Central memory CD4-positive, alpha-beta T cell (primary cell): ENCODE measurements around the gene TBC1D22A.

ENCODE experiments used
- DNase-seq: peaks from one replicate; pipeline ENCODE4 v3.0.0; 2022

TBC1D22A gene

GRCh38 chr22:47091246-47091651, 328.8 kb downstream of the TBC1D22A start:
- DNase-seq = no peak

DNA sequence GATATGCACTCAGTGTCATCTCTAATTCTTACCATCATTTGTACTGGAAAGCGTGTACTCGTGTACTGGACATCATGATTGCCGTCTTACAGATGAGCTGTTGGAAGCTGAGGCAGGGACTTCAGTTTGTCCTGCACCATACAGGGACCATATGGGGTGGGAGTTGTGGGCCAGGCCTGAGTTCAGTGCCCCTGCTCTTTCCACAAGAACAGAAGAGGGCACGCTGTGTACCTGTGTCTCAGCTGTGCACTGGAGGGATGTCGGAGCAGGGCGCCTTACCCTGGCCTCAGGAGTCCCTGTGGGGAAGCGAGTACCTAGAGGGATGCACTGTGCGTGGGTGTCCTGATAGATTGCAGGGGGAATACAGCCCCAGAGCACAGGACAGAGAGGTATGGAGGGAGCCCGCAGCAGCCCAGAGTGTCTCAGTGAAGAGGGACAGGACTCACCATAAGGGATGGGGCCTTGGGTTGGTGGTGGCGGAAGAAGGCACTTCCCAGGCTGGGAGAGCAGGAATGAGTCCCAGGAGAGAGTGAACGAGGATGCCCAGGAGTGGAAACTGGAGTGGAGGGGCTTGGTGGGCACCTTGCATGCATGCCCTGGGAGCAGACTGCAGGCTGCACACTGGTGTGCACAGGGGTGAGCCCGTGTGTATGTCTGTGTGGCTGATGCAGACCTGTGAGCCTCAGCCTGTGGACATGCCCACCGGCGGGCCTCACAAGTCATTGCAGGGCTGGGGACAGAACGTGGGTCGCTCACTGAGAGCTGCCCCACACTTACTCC, 329.7 kb downstream of the TBC1D22A start:
- DNase-seq = no peak

DNA sequence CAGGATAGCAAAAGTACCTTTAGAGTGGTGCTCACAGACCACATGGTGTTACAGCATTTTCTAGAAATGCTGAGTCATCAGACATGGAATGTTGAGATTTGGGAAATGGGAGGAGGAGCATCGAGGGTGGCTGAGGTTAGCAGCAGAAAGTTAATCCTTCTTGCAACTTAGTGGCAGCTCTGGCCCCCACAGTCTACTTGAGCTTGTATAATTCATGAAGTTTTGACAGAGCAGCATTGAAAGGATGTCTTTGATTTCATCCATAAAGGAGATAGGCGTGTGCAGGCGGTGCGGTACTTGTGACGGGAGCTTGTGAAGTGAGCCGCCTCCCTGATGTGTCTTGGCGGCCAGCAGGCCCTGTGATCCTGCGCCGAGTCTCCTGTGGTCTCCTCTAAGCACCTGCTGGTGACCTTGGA, 330.5 kb downstream of the TBC1D22A start:
- DNase-seq = no peak

GRCh38 chr22:47093720-47094119, 331.3 kb downstream of the TBC1D22A start:
- DNase-seq = no peak

DNA sequence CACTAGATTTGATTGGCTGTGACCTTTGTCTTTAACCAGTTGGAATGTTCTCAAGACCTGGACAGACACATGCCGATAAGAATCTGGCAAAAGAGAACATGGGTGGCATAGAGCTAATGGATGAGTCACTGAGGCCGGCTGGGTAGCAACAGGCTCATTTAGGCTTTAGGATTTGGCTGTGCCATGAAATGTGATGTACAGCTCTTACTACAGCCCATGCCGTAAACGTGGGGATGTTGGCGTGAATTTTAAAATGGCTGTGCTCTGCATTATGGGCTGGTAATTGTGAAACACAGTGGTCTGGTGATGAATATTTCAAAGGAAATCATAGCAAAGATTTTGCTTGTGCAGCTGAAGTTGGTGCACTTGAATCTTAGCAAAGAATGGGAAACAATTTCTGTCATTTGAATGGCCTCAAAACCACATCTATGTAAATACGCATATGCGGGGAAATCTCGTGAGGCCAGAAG, 332.4 kb downstream of the TBC1D22A start:
- no peak for DNase-seq

DNA sequence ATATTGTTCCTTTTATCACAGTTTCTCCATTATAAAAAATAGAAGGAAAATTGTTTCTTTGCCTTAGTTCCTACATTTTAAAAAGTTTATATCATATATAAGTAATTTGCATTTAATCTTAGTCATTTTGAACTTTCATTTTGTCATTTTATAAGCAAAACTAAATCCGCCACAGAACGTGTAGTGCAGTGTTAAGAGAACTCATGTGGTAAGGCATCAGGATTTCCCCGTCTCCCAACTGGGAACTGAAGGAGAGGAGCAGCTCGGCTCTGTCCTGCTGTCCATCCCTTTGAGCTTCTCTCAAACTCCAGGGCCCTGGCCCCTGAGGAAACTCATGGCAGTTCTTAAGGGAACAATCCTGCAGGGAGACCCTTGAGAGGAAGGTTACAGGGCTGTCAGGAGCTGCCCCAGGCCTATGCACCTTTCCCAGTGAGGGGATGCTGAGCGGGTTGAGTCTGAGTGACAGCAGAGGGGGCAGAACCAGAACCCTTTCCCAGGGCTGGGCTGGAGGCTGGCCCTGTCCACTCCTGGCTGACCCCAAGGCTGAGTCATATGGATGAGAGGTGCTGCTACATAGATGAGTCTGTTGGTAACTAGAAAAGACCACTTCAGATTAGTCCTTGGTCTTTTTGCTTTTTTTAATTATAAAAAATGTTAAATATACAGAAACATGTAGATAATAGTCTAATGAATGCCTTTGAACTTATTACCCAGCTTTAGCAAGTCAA, 333.1 kb downstream of the TBC1D22A start:
- no peak for DNase-seq

DNA sequence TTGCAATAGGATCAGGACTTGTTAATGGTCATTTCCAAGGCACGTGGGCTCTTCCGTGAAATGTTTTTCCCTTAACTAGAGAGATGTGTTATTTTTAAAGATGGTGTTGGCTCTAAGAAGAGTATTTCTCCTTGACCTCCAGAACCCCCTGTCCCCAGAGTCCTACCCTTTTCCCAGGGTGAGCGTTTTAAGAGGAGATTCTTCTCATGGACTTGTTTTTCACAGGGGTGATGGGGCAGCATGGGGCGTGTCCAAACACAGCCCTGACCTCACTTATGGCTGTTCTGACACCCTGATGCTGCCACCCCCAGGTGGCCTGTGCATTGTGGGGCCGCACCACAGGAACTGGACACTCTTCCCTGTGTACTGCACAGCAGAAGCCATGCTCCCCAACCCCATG, 335.7 kb downstream of the TBC1D22A start:
- no peak for DNase-seq

DNA sequence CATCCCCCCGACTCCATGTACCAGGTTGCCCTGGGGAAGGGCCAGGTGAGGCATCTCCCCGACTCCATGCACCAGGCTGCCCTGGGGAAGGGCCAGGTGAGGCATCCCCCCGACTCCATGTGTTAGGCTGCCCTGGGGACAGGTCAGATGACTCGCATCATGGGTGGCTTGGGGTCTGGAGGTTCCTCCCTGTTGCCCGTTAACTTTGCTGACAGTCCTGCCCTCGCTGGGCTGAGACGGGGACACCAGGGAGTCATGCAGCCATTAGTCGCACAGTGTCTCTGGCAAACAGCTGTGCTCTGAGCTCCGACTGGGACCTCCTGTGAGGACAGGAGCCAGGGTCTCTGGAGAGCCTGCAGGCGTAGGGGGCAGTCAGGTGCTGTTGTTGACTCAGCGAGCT, 336.1 kb downstream of the TBC1D22A start:
- no peak for DNase-seq

DNA sequence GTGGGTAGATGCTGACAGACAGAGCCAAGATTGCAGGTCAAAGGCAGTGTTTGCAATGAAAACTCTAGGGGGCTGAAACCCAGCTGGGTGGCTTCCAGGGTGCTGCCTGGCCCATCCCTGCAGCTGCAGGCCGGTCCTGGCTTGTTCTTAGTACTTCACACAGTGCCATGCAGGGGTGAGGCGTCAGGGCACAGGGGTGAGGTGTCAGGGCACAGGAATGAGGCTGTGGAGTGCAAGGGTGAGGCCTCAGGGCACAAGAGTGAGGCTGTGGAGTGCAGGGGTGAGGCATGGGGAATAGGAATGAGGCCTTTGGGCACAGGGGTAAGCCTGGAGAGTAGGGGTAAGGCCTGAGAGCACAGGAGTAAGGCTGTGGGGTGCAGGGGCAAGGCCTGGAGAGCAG, 337.6 kb downstream of the TBC1D22A start:
- no peak for DNase-seq

- no peak for DNase-seq
Measured at GRCh38 chr22:47100646-47101200, 338.3 kb downstream of the TBC1D22A start.

GRCh38 chr22:47101321-47101885, 339.0 kb downstream of the TBC1D22A start:
- no peak for DNase-seq

GRCh38 chr22:47102081-47102480, 339.6 kb downstream of the TBC1D22A start:
- no peak for DNase-seq

GRCh38 chr22:47102648-47103047, 340.2 kb downstream of the TBC1D22A start:
- no peak for DNase-seq

DNA sequence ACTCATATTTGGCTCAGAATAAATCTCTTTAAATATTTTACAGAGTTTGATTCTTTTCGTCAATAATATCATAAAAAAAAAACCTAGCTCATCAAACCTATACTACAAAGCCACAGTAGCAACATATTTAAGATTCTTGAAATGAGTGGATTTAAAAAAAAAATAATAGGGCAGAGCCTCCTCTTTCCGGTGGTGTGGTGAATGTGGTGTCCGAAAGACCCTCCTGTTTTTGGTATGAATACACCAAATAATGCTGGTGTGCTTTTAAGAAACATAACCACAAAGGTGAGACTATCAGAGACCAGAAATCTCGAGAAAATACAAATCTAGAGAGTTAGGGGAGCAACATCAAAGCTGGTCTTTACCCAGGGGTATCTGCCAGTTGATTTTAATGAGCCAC, 342.6 kb downstream of the TBC1D22A start:
- no peak for DNase-seq

GRCh38 chr22:47106806-47107205, 344.4 kb downstream of the TBC1D22A start:
- no peak for DNase-seq

DNA sequence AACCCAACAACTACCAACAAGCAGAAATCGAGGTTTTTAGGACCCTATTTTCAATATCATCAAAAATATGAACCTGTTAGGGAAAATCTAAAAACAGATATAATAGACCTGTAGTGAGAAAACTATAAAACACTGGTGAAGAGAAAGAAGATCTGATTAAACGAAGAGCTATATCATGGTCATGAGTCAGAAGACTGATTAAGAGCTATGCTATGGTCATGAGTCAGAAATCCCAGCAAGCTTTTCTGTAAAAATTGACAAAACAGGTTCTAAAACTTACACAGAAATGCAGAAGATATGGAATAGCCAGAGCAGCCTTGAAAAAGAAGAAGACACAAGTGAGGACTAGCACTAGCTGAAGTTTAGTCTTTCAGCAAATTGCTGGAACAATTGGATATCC, 345.0 kb downstream of the TBC1D22A start:
- DNase-seq = no peak

DNA sequence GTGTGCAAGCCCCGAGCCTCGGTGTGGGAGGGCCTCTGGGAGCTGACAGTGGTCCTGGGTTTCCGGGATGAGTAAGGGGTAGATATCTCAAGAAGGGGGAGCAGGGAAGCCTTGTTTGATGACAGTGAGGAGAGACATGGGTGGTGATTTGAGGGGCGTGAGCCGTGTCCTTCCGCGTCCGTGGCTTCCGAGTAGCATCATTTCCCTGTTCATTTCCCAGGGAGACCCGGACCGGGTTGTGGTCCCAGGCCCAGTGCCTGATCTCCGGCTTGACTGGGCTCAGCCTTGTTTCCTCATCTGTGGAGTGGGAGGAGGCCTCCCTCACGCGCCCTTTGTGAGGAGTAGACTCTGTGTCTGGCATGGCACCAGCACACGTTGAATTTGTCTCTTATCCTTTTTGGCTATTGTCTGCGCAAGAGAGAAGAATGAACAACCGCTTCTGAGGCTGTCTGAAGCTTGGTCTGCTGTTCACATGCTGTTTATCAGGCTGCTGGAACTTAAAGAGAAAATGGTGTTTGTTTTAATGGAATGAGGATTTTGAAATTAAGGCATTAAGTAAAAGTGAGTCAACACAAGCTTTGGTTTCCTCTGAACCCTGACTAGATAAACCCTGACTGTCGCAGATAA, 348.5 kb downstream of the TBC1D22A start:
- DNase-seq = no peak

DNA sequence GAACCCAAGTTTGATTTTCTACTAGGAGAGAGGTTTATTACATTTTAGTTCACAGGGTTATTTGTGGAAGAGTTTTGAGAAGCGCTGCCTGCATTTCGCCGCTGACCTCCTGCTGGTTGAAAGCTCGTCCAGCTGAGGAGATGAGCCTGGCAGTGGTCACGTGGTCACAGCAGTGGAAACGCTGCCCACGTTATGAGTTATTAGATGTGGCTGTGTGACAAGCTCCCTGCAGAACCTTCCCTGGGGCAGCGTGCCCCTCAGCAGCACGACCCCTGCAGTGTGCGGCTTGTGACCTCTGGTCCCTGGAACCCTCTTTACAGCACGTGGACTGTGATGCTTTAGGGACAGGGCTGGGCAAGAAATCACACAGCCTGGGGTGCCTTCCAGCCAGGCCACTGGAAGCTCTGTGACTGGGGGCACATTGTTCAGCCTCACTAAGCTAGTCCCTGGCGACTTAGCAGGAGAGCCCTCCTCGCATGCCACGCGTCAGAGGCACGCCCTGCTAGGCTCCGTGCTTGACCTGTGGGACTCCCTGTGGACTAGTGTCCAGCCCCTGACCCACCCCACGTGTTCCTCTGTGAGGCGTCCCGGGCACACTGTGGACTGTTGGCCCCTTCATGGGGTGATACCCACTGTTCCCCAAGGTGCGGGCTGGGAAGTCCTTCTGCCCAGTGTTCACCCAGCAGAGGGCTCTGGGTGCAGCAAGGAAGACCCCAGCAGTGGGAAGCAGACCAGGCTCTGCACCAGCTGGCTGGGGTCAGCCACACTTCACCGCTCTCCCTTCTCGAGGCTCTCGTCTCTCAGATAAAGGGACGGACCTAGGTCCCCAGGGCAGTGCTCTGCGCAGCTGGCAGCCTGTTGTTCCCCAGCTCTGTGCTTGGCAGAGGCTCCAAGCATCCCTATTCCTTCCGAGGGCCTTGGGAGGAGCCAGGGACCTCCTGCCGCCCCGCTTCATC, 349.5 kb downstream of the TBC1D22A start:
- DNase-seq = no peak

DNA sequence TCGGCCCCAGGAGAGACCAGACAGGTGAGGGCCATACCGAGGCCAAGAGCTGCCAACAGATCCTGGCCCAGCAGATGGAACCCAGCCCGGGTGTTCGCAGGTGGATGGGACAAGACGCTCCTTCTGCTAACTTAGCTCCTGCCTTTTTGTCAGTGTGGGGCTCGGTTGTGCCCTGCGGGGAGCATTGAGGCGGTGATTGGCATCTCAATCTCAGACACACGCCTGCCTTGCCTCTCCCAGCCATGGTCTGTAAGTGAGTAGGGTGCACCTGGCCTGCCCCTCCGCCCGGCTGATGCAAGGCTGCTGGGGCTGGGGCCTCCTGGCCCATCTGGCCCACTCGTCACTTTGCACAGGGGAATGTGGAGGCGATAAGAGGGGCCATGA, 350.1 kb downstream of the TBC1D22A start:
- no peak for DNase-seq

GRCh38 chr22:47112994-47113852, 350.8 kb downstream of the TBC1D22A start:
- DNase-seq = no peak

DNA sequence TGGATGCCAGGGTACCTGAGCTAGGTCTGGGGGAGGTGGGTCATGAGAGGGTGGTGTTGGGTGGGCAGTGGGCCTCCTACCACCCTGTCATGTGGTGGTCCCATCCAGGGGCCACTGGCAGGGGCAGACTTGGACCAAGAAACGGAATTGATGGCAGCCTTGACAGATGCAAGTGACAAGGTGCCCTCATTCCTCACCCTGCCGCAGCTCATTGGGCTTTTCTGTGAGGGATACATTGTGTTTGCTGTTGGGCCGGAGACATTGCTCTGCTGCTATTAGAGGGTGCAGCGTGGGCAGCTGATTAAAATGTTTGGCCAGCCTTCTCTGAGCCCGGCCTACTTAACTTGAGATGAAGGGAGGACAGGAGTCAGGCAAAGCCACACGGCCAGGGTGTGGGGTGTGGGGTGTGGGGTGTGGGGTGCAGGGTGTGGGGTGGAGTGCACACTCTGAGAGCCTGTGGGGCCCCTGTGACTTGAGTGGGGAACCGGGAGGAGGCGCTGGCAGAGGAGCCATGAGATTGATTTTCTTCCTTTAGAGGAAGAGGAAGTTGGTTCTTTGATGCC, 351.5 kb downstream of the TBC1D22A start:
- no peak for DNase-seq
